CD14-positive monocyte (primary cell): ENCODE measurements around the gene SSB. TPM values are rescaled to one million over a fixed set of nuclear protein-coding genes. Genes with fewer than 3 reads are reported as not detected.
"Not testable (repeated sequence)": the region's sequence is repeated elsewhere in the genome, so short reads cannot be mapped to it uniquely, and the experiment has no call there.

ENCODE experiments used
- DNase-seq, 3 donors: peaks; one replicate each; pipeline ENCODE4 v3.0.0-alpha.2; 2011 to 2022
- H2AFZ ChIP-seq: 2 replicates; pipeline ENCODE4 v1.6.0; 2012; ENCODE audit warnings: mild to moderate bottlenecking, low read depth, low read length, inconsistent platforms; ENCODE audit not compliant: insufficient read depth, poor library complexity, severe bottlenecking
- H3K27ac ChIP-seq, 2 donors: 1 replicate in 1 of 2; 2 replicates in 1 of 2; pipeline ENCODE4 v1.5.1; 2012 to 2013; ENCODE audit warnings: low read length in 2 of 2, control low read depth in 1 of 2, inconsistent platforms in 1 of 2, low read depth in 1 of 2, mild to moderate bottlenecking in 1 of 2
- H3K27me3 ChIP-seq, 2 donors: one replicate each; pipeline versions ENCODE4 v1.6.0 to v1.6.1; 2011 to 2013; ENCODE audit warnings: low read length in 2 of 2; ENCODE audit not compliant: control insufficient read depth in 2 of 2, insufficient read depth in 2 of 2
- H3K36me3 ChIP-seq, 2 donors: replicated peaks in 1 of 2; 1 replicate in 1 of 2; 2 replicates in 1 of 2; pipeline versions ENCODE4 v1.5.1 to v1.6.1; 2012 to 2013; ENCODE audit warnings: low read length in 2 of 2, control low read depth in 1 of 2, inconsistent platforms in 1 of 2, mild to moderate bottlenecking in 1 of 2; ENCODE audit not compliant: insufficient read depth in 2 of 2, control insufficient read depth in 1 of 2
- H3K4me1 ChIP-seq, 2 donors: 1 replicate in 1 of 2; 2 replicates in 1 of 2; pipeline versions ENCODE4 v1.5.1 to v1.6.1; 2012 to 2013; ENCODE audit warnings: low read length in 2 of 2, control low read depth in 1 of 2, inconsistent platforms in 1 of 2, mild to moderate bottlenecking in 1 of 2, moderate library complexity in 1 of 2; ENCODE audit not compliant: insufficient read depth in 2 of 2, control insufficient read depth in 1 of 2
- H3K4me2 ChIP-seq: replicated peaks from 2 replicates; pipeline ENCODE3; 2012; ENCODE audit warnings: low read length, moderate library complexity, mild to moderate bottlenecking; ENCODE audit not compliant: poor library complexity, severe bottlenecking; ENCODE audit errors: extremely low read depth
- H3K4me3 ChIP-seq, 3 experiments: fragments of 200-600 bp in 1 of 3; sonication (generic) in 1 of 3; replicated peaks in 1 of 3; 1 replicate in 2 of 3; 2 replicates in 1 of 3; pipeline ENCODE4 v1.5.1; 2011 to 2013; ENCODE audit warnings: low read length in 3 of 3, mild to moderate bottlenecking in 3 of 3, control low read depth in 2 of 3, low read depth in 2 of 3, inconsistent platforms in 1 of 3, moderate library complexity in 1 of 3
- H3K79me2 ChIP-seq: 2 replicates; pipeline ENCODE4 v1.6.0; 2012; ENCODE audit warnings: mild to moderate bottlenecking, control low read depth, inconsistent platforms, low read length, moderate library complexity; ENCODE audit not compliant: insufficient read depth
- H3K9ac ChIP-seq: 2 replicates; pipeline ENCODE4 v1.6.0; 2017; ENCODE audit warnings: low read length, mild to moderate bottlenecking; ENCODE audit not compliant: insufficient read depth, poor library complexity, severe bottlenecking
- H3K9me3 ChIP-seq, 2 donors: replicated peaks in 1 of 2; 1 replicate in 1 of 2; 2 replicates in 1 of 2; pipeline versions ENCODE4 v1.5.1 to v1.6.1; 2012 to 2013; ENCODE audit warnings: low read length in 2 of 2, control low read depth in 1 of 2; ENCODE audit not compliant: control insufficient read depth in 1 of 2, insufficient read depth in 1 of 2
- H4K20me1 ChIP-seq: 2 replicates; pipeline ENCODE4 v1.6.0; 2012; ENCODE audit warnings: mild to moderate bottlenecking, low read length, control low read depth, moderate library complexity; ENCODE audit not compliant: insufficient read depth
- H3K27ac Mint-ChIP-seq, 7 donors: one replicate each; pipeline ENCODE4 v1.8.0; 2020; ENCODE audit warnings: mild to moderate bottlenecking in 7 of 7, mixed read lengths in 7 of 7, moderate library complexity in 6 of 7, inconsistent platforms in 2 of 7
- H3K27me3 Mint-ChIP-seq, 3 donors: one replicate each; pipeline ENCODE4 v1.8.0; 2021 to 2022; ENCODE audit warnings: low read depth in 3 of 3, mild to moderate bottlenecking in 3 of 3, mixed read lengths in 3 of 3, moderate library complexity in 3 of 3, inconsistent platforms in 1 of 3
- H3K36me3 Mint-ChIP-seq, 2 donors: one replicate each; pipeline ENCODE4 v1.8.0; 2020; ENCODE audit warnings: mixed read lengths in 2 of 2, inconsistent platforms in 1 of 2, mild to moderate bottlenecking in 1 of 2
- H3K4me1 Mint-ChIP-seq: one replicate; pipeline ENCODE4 v1.8.0; 2020; ENCODE audit warnings: mild to moderate bottlenecking, mixed read lengths
- H3K4me3 Mint-ChIP-seq, 2 donors: one replicate each; pipeline ENCODE4 v1.8.0; 2020; ENCODE audit warnings: mild to moderate bottlenecking in 2 of 2, mixed read lengths in 2 of 2, moderate library complexity in 1 of 2
- H3K9me3 Mint-ChIP-seq, 7 donors: one replicate each; pipeline ENCODE4 v1.8.0; 2020 to 2022; ENCODE audit warnings: mixed read lengths in 7 of 7, mild to moderate bottlenecking in 6 of 7, moderate library complexity in 6 of 7, inconsistent platforms in 2 of 7
- CTCF ChIP-seq: fragments of 200-600 bp; IDR thresholded peaks from one replicate; pipeline ENCODE4 v1.8.0; 2022; ENCODE audit warnings: antibody characterized with exemption, mild to moderate bottlenecking
- WGBS: methylation state at CpG from one replicate; pipeline ENCODE4 v1.1.5; 2013; ENCODE audit warnings: missing lambda C conversion rate; ENCODE audit not compliant: insufficient coverage; 5-methylcytosine and 5-hydroxymethylcytosine counted together
- intact Hi-C, 2 donors: fragments of 100-400 bp; cut with micrococcal nuclease; formaldehyde crosslinking; loops; one replicate each; pipeline versions ENCODE4 v1.15.0 to v1.15.1; 2023
- polyA plus RNA-seq, 3 donors: library from polyadenylated mRNA; depleted of rRNA in 1 of 3; unstranded in 2 of 3; stranded (reverse) in 1 of 3; fragments of 300-500 nt in 2 of 3; fragments of >200 nt in 1 of 3; fragmentation: Illumina TruSeq in 2 of 3; gene quantifications; 1 replicate in 2 of 3; 2 replicates in 1 of 3; pipeline ENCODE4 v1.2.3, GENCODE V29; 2012 to 2021

The SSB gene
- polyA plus RNA-seq, 3 donors: 32.6 to 88.7 (median 60.2) TPM

DNA sequence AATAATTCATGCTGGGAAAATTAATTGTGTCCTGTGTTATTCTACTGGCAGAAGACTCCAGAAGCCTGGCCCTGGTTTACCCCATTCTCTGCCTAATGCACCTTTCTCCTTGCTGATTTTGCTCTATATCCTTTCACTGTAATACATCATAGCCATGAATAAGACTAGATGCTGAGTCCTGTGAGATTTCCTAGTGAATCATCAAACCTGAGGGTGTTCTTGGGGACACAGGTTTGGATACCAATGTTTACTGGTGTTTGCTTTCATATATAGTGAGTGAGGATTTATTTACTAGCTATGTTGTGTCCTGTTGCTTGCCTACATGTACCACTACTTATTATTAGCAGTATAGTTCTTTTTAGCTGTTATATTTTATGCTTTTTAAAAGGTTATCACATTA is 19.6 kb downstream of the SSB start:
- no peaks in the 10 kb centered on the region for H3K27me3 ChIP-seq
- no peaks in the 10 kb centered on the region for H3K27me3 Mint-ChIP-seq
- H3K9me3 Mint-ChIP-seq: peaks cover 0 to 10% (median 4%) of the 10 kb centered on the region in 7 donors
- intact Hi-C loops: no loop called here
- H3K4me3 Mint-ChIP-seq: no peak overlapping the region
- peaks cover 0 to 5% of the 10 kb centered on the region in 2 donors for H3K4me1 ChIP-seq
- no peak for DNase-seq
- no peaks in the 10 kb centered on the region for H4K20me1 ChIP-seq
- no peaks in the 10 kb centered on the region for H3K9me3 ChIP-seq
- TF ChIP-seq CTCF: no peak
- H2AFZ ChIP-seq: no peak overlapping the region
- peaks cover 35 to 56% of the 10 kb centered on the region in 2 donors for H3K36me3 ChIP-seq
- no peak overlapping the region for H3K27ac Mint-ChIP-seq
- H3K36me3 Mint-ChIP-seq: peaks cover 40 to 66% of the 10 kb centered on the region in 2 donors
- H3K4me2 ChIP-seq: no peak overlapping the region
- peaks cover 15% of the 10 kb centered on the region for H3K79me2 ChIP-seq
- H3K27ac ChIP-seq: no peak overlapping the region
- H3K4me1 Mint-ChIP-seq: peaks cover 8% of the 10 kb centered on the region
- no peak overlapping the region for H3K9ac ChIP-seq
- H3K4me3 ChIP-seq: no peak overlapping the region

DNA sequence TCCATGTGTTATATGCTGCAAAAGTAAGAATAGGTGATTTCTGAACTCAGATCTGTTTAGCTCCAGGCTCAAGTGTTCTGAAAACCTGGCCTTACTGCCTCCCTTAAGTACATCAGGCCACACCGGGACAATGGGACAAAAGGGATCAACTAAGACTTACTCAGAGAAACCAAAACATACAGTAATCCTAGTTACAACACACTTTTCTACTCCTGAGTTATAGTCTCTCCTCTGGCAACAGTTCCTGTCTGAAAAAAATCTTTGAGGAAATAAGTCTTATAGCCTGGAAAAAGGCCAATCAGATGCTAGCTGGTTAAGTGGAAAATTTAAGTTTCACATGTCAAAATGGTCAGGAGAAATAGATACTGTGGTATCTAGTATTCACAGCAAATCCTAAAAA is 20.4 kb downstream of the SSB start:
- 86% methylated on average over 1 of the region's 1 CpG for WGBS
- Histone ChIP-seq H3K36me3 (peaks cover 26 to 47% of the 10 kb centered on the region in 2 donors), H3K4me3 (no peak overlapping the region), H3K79me2 (peaks cover 24% of the 10 kb centered on the region), H3K9me3 (no peaks in the 10 kb centered on the region), H3K9ac (no peak overlapping the region), H4K20me1 (no peaks in the 10 kb centered on the region), H2AFZ (no peak overlapping the region), H3K4me2 (no peak overlapping the region), H3K27me3 (no peaks in the 10 kb centered on the region), H3K27ac (peak overlapping the region in 1 of 2 donors; percentile 1), H3K4me1 (peaks cover 3 to 14% of the 10 kb centered on the region in 2 donors)
- H3K4me1 Mint-ChIP-seq: peaks cover 15% of the 10 kb centered on the region
- no peak overlapping the region for H3K4me3 Mint-ChIP-seq
- H3K27me3 Mint-ChIP-seq: no peaks in the 10 kb centered on the region
- peaks cover 0 to 10% (median 4%) of the 10 kb centered on the region in 7 donors for H3K9me3 Mint-ChIP-seq
- H3K27ac Mint-ChIP-seq: peak overlapping the region in 1 of 7 donors; percentile 20
- DNase-seq: no peak
- TF ChIP-seq CTCF: no peak
- peaks cover 40 to 60% of the 10 kb centered on the region in 2 donors for H3K36me3 Mint-ChIP-seq
- intact Hi-C loops: no loop called here

DNA sequence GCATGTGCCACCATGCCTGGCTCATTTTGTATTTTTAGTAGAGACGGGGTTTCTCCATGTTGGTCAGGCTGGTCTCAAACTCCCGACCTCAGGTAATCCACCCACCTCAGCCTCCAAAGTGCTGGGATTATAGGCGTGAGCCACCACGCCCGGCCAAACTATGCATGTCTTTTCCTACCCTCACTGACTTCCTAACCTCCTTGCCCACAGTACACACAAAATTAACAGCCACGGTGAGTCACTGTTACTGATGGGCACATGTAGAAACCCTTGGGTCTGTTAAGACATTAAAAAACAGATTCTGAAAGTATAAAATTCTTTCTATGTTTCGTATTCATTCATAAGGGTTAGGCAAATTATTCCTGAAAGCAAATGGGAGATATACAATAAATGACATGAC is 21.4 kb downstream of the SSB start:
- H3K27me3 Mint-ChIP-seq, H3K9me3 Mint-ChIP-seq, H2AFZ ChIP-seq, H3K9me3 ChIP-seq, H3K27me3 ChIP-seq, H3K27ac ChIP-seq, H3K4me3 Mint-ChIP-seq, DNase-seq, H4K20me1 ChIP-seq, H3K4me3 ChIP-seq, H3K4me2 ChIP-seq: not testable (repeated sequence)
- intact Hi-C loops: loop anchor here (10.0 kb wide), 3 partner anchors 115 to 245 kb away; partner anchors contain the start of genes FASTKD1 (in 1 of the 2) and PPIG (in 1 of the 2)
- Mint-ChIP-seq H3K4me1 (peaks cover 22% of the 10 kb centered on the region), H3K27ac (peak overlapping the region in 1 of 7 donors; percentile 18), H3K36me3 (peaks cover 34 to 51% of the 10 kb centered on the region in 2 donors)
- Histone ChIP-seq H3K4me1 (peaks cover 10 to 20% of the 10 kb centered on the region in 2 donors), H3K9ac (peak overlapping the region; percentile 8), H3K79me2 (peaks cover 29% of the 10 kb centered on the region), H3K36me3 (peaks cover 19 to 38% of the 10 kb centered on the region in 2 donors)
- 84% methylated on average over 5 of the region's 7 CpGs for WGBS
